Measurements from ENCODE around the gene HEPN1. TPM values are rescaled to one million over a fixed set of nuclear protein-coding genes. Genes with fewer than 3 reads are reported as not detected.
"Not testable (repeated sequence)": the region's sequence is repeated elsewhere in the genome, so short reads cannot be mapped to it uniquely, and the experiment has no call there.

HEPN1 gene
- total RNA-seq, 1 donor from 2014 or later = not detected

DNA sequence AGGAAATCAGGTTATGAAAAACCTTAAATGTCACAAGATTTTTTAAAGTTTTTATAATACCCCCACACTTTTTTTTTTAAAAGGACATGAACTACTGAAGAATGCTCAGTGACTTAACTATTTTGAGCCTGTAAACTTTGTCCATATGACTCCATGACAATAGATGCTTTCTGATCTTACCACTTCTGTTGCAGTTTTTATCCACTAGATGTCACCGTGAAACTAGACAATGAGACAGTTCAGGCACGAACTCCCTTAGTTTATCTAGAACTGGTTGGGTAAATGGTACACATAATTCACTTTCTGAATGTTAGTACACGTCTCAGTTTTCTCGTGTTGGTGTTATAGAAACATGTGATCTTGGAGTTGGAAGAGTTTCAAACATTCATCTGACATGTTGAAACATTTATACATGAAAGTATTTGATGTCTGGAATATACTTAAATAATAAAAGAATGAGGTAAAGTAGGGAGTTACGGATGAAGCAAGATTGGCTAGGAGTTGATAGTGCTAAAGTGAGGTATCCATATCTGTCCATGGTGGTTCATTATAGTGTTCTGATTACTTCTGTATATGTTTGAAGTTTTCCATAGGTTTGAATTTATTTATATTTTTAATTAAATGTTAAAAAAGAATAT, 43.0 kb downstream of the HEPN1 start:
- Histone ChIP-seq H3K27me3 (ENCODE audit: insufficient read depth, low read length) (no peaks in the 10 kb centered on the region), H4K20me1 (ENCODE audit: insufficient read depth, low read length) (no peaks in the 10 kb centered on the region), H3K4me3 (ENCODE audit: insufficient read depth, low read depth, low read length) (no peak overlapping the region), H3K4me2 (ENCODE audit: low read length) (no peak overlapping the region), H3K9ac (ENCODE audit: low read length) (no peak overlapping the region), H3K27ac (ENCODE audit: low read depth, low read length) (no peak overlapping the region), H3K36me3 (ENCODE audit: insufficient read depth, low read length) (no peaks in the 10 kb centered on the region), H2AFZ (ENCODE audit: low read depth, low read length) (no peak overlapping the region), H3K4me1 (ENCODE audit: insufficient read depth, low read length) (no peaks in the 10 kb centered on the region), H3K79me2 (ENCODE audit: insufficient read depth, low read length) (no peaks in the 10 kb centered on the region), H3K9me3 (ENCODE audit: insufficient read depth, low read depth, low read length) (no peaks in the 10 kb centered on the region)
- H3K27ac Mint-ChIP-seq (ENCODE audit: unreplicated experiment) = no peak overlapping the region
- H3K4me1 Mint-ChIP-seq (ENCODE audit: low read depth, unreplicated experiment) = no peaks in the 10 kb centered on the region
- peaks cover 3% of the 10 kb centered on the region for H3K27me3 Mint-ChIP-seq (ENCODE audit: low read depth, unreplicated experiment)
- H3K36me3 Mint-ChIP-seq (ENCODE audit: low read depth, unreplicated experiment) = no peaks in the 10 kb centered on the region
- peaks cover 4% of the 10 kb centered on the region for H3K9me3 Mint-ChIP-seq (ENCODE audit: unreplicated experiment)
- DNase-seq (ENCODE audit: low read depth) (peak; percentile 57), FAIRE-seq (peak; percentile 93)
- peak; percentile 88 for TF ChIP-seq CTCF (IDR thresholded peaks at IDR 0.05; ENCODE audit: insufficient read depth, low read depth, low read length)
- no peak for TF ChIP-seq EZH2 (IDR thresholded peaks at IDR 0.05; ENCODE audit: insufficient read depth, low read length)
- H3K4me3 Mint-ChIP-seq (ENCODE audit: unreplicated experiment) = no peak overlapping the region

GRCh38 chr11:124968197-124968596, 49.1 kb downstream of the HEPN1 start:
- H3K9ac ChIP-seq (ENCODE audit: low read length); H3K9me3 ChIP-seq (ENCODE audit: insufficient read depth, low read depth, low read length); H3K36me3 Mint-ChIP-seq (ENCODE audit: low read depth, unreplicated experiment); H3K36me3 ChIP-seq (ENCODE audit: insufficient read depth, low read length); DNase-seq (ENCODE audit: low read depth); H3K4me2 ChIP-seq (ENCODE audit: low read length); H3K79me2 ChIP-seq (ENCODE audit: insufficient read depth, low read length); H3K27ac Mint-ChIP-seq (ENCODE audit: unreplicated experiment); H4K20me1 ChIP-seq (ENCODE audit: insufficient read depth, low read length); H3K4me1 ChIP-seq (ENCODE audit: insufficient read depth, low read length); H3K27me3 ChIP-seq (ENCODE audit: insufficient read depth, low read length); H2AFZ ChIP-seq (ENCODE audit: low read depth, low read length); H3K4me3 Mint-ChIP-seq (ENCODE audit: unreplicated experiment); FAIRE-seq; H3K4me3 ChIP-seq (ENCODE audit: insufficient read depth, low read depth, low read length); H3K9me3 Mint-ChIP-seq (ENCODE audit: unreplicated experiment); H3K27me3 Mint-ChIP-seq (ENCODE audit: low read depth, unreplicated experiment); H3K4me1 Mint-ChIP-seq (ENCODE audit: low read depth, unreplicated experiment); H3K27ac ChIP-seq (ENCODE audit: low read depth, low read length): not testable (repeated sequence)

Other genes with a start within 250 kb of the HEPN1 start
- 15.4 and 18.5 TPM in 2 replicates for gene SIAE, start 245.5 kb upstream of the HEPN1 start, total RNA-seq
- gene SPA17, start 245.3 kb upstream of the HEPN1 start, total RNA-seq = 5.0 and 6.2 TPM in 2 replicates
- 1.5 and 1.7 TPM in 2 replicates for gene NRGN, start 179.3 kb upstream of the HEPN1 start, total RNA-seq
- gene VSIG2, start 167.0 kb upstream of the HEPN1 start, total RNA-seq = 0.18 TPM in 1 of 2 replicates, not detected in the other
- gene ESAM, start 157.0 kb upstream of the HEPN1 start, total RNA-seq = 9.4 and 22.0 TPM in 2 replicates
- gene MSANTD2, start 118.8 kb upstream of the HEPN1 start, total RNA-seq = 13.7 and 18.7 TPM in 2 replicates
- gene ROBO3, start 53.8 kb upstream of the HEPN1 start, total RNA-seq = 12.9 and 14.5 TPM in 2 replicates
- 0.25 TPM in 1 of 2 replicates, not detected in the other for gene ROBO4, start 21.4 kb upstream of the HEPN1 start, total RNA-seq
- 0.19 TPM in 1 of 2 replicates, not detected in the other for gene HEPACAM, start 16.8 kb downstream of the HEPN1 start, total RNA-seq
- gene CCDC15, start 35.0 kb downstream of the HEPN1 start, total RNA-seq = 0.75 and 1.0 TPM in 2 replicates
- 0.62 and 1.3 TPM in 2 replicates for gene SLC37A2, start 144.1 kb downstream of the HEPN1 start, total RNA-seq
- gene TMEM218, start 192.4 kb downstream of the HEPN1 start, total RNA-seq = 11.6 and 11.9 TPM in 2 replicates
- 53.4 and 69.9 TPM in 2 replicates for gene PKNOX2, start 245.5 kb downstream of the HEPN1 start, total RNA-seq